SH-SY5Y (cell line): ENCODE measurements around the gene PAK1.

ENCODE experiments used
- GATA2 ChIP-seq: IDR thresholded peaks from 2 replicates; pipeline ENCODE4 v1.6.1; 2011; ENCODE audit warnings: mild to moderate bottlenecking, low read depth, low read length
- GATA3 ChIP-seq: IDR thresholded peaks from 2 replicates; pipeline ENCODE4 v1.6.1; 2011; ENCODE audit warnings: low read depth, mild to moderate bottlenecking, low read length, moderate library complexity

- no peak for TF ChIP-seq GATA3
- no peak for TF ChIP-seq GATA2
These were observed 189.1 kb downstream of the PAK1 start for GRCh38 chr11:77284476-77285468.
